IgD-negative memory B cell (primary cell): ENCODE results near the gene WDR5B. TPM values are rescaled to one million over a fixed set of nuclear protein-coding genes. Genes with fewer than 3 reads are reported as not detected.
A peak's percentile ranks its signal among the peaks of the same experiment; 100 is the strongest.
"Not testable (repeated sequence)": the region's sequence is repeated elsewhere in the genome, so short reads cannot be mapped to it uniquely, and the experiment has no call there.

Source experiments
- H3K27ac Mint-ChIP-seq, 3 donors: one replicate each; pipeline ENCODE4 v1.8.0; 2020 to 2022; ENCODE audit warnings: mild to moderate bottlenecking in 3 of 3, mixed read lengths in 3 of 3, moderate library complexity in 1 of 3
- H3K27me3 Mint-ChIP-seq: one replicate; pipeline ENCODE4 v1.8.0; 2021; ENCODE audit warnings: mixed read lengths
- H3K36me3 Mint-ChIP-seq: one replicate; pipeline ENCODE4 v1.8.0; 2020; ENCODE audit warnings: mild to moderate bottlenecking, mixed read lengths
- H3K4me1 Mint-ChIP-seq, 3 donors: one replicate each; pipeline ENCODE4 v1.8.0; 2020 to 2022; ENCODE audit warnings: mixed read lengths in 3 of 3, mild to moderate bottlenecking in 1 of 3
- H3K4me3 Mint-ChIP-seq, 4 donors: one replicate each; pipeline ENCODE4 v1.8.0; 2020 to 2022; ENCODE audit warnings: mild to moderate bottlenecking in 4 of 4, mixed read lengths in 4 of 4, moderate library complexity in 3 of 4
- H3K9me3 Mint-ChIP-seq, 3 donors: one replicate each; pipeline ENCODE4 v1.8.0; 2020 to 2021; ENCODE audit warnings: mixed read lengths in 3 of 3, mild to moderate bottlenecking in 1 of 3
- polyA plus RNA-seq: library from polyadenylated mRNA; unstranded; fragments of 300-500 nt; fragmentation: Illumina TruSeq; gene quantifications from one replicate; pipeline ENCODE4 v1.2.3, GENCODE V29; 2021

The WDR5B gene
- polyA plus RNA-seq, 1 donor from 2014 or later: 0.68 TPM

- no peak overlapping the region for H3K27ac Mint-ChIP-seq
- H3K27me3 Mint-ChIP-seq: no peaks in the 10 kb centered on the region
- H3K36me3 Mint-ChIP-seq: peaks cover 5% of the 10 kb centered on the region
- peaks cover 2 to 9% (median 3%) of the 10 kb centered on the region in 3 donors for H3K4me1 Mint-ChIP-seq
- no peaks in the 10 kb centered on the region for H3K9me3 Mint-ChIP-seq
- H3K4me3 Mint-ChIP-seq: no peak overlapping the region
Observed at GRCh38 chr3:122394173-122394572, 21.7 kb downstream of the WDR5B start.

- H3K9me3 Mint-ChIP-seq: no peaks in the 10 kb centered on the region
- peaks cover 5% of the 10 kb centered on the region for H3K36me3 Mint-ChIP-seq
- H3K4me3 Mint-ChIP-seq: no peak overlapping the region
- no peaks in the 10 kb centered on the region for H3K27me3 Mint-ChIP-seq
- H3K27ac Mint-ChIP-seq: no peak overlapping the region
- peaks cover 5 to 13% (median 10%) of the 10 kb centered on the region in 3 donors for H3K4me1 Mint-ChIP-seq
Observed at GRCh38 chr3:122392868-122393844, 22.7 kb downstream of the WDR5B start.

- no peaks in the 10 kb centered on the region for H3K27me3 Mint-ChIP-seq
- H3K4me3 Mint-ChIP-seq: no peak overlapping the region
- H3K36me3 Mint-ChIP-seq: peaks cover 6% of the 10 kb centered on the region
- no peak overlapping the region for H3K27ac Mint-ChIP-seq
- H3K9me3 Mint-ChIP-seq: no peaks in the 10 kb centered on the region
- H3K4me1 Mint-ChIP-seq: peaks cover 7 to 20% (median 17%) of the 10 kb centered on the region in 3 donors
Observed at GRCh38 chr3:122391681-122392446, 24.0 kb downstream of the WDR5B start.

- Mint-ChIP-seq H3K9me3 (no peaks in the 10 kb centered on the region), H3K36me3 (peaks cover 1% of the 10 kb centered on the region), H3K4me1 (peaks cover 9 to 24% (median 20%) of the 10 kb centered on the region in 3 donors), H3K27me3 (no peaks in the 10 kb centered on the region), H3K4me3 (no peak overlapping the region), H3K27ac (no peak overlapping the region)
Observed at GRCh38 chr3:122390665-122391064, 25.2 kb downstream of the WDR5B start.

GRCh38 chr3:122389892-122390291 lies 26.0 kb downstream of the WDR5B start:
- H3K9me3 Mint-ChIP-seq: no peaks in the 10 kb centered on the region

GRCh38 chr3:122389197-122389596 lies 26.7 kb downstream of the WDR5B start:
- Mint-ChIP-seq H3K4me1 (peaks cover 15 to 32% (median 20%) of the 10 kb centered on the region in 3 donors), H3K36me3 (peaks cover 1% of the 10 kb centered on the region), H3K27me3 (no peaks in the 10 kb centered on the region), H3K9me3 (no peaks in the 10 kb centered on the region), H3K27ac (no peak overlapping the region), H3K4me3 (no peak overlapping the region)

More at GRCh38 chr3:122389892-122390291, 26.0 kb downstream of the WDR5B start:
- peaks cover 1% of the 10 kb centered on the region for H3K36me3 Mint-ChIP-seq
- H3K27me3 Mint-ChIP-seq: no peaks in the 10 kb centered on the region
- peak overlapping the region in 1 of 3 donors; percentile 64 for H3K27ac Mint-ChIP-seq
- peaks cover 11 to 28% (median 20%) of the 10 kb centered on the region in 3 donors for H3K4me1 Mint-ChIP-seq
- H3K4me3 Mint-ChIP-seq: no peak overlapping the region

GRCh38 chr3:122387709-122388108 lies 28.2 kb downstream of the WDR5B start:
- H3K4me1 Mint-ChIP-seq: peaks cover 15 to 29% (median 19%) of the 10 kb centered on the region in 3 donors
- no peaks in the 10 kb centered on the region for H3K27me3 Mint-ChIP-seq
- peaks cover 1% of the 10 kb centered on the region for H3K36me3 Mint-ChIP-seq
- no peaks in the 10 kb centered on the region for H3K9me3 Mint-ChIP-seq
- peak overlapping the region in 1 of 3 donors; percentile 33 for H3K27ac Mint-ChIP-seq
- H3K4me3 Mint-ChIP-seq: no peak overlapping the region

- Mint-ChIP-seq H3K4me3 (peak within 1 kb of the TSS; percentile 93 to 98 (median 94)), H3K36me3 (peaks cover 1% of the 10 kb centered on the region), H3K4me1 (peaks cover 18 to 40% (median 26%) of the 10 kb centered on the region in 3 donors), H3K27ac (peak within 1 kb of the TSS; percentile 77 to 97 (median 95)), H3K9me3 (no peaks in the 10 kb centered on the region), H3K27me3 (no peaks in the 10 kb centered on the region)
Observed at GRCh38 chr3:122383771-122384697, 31.8 kb downstream of the WDR5B start, which contains the start of gene FAM162A. TSS of gene FAM162A (plus strand) at chr3:122384182. CDS start at chr3:122384266, 84 bp downstream.

GRCh38 chr3:122382888-122383666 lies 32.8 kb downstream of the WDR5B start, which contains the start of gene MIX23:
TSS of gene MIX23 (minus strand) at chr3:122383231. CDS start at chr3:122383224, 7 bp downstream.
- Mint-ChIP-seq H3K9me3 (no peaks in the 10 kb centered on the region), H3K36me3 (peaks cover 1% of the 10 kb centered on the region), H3K4me3 (peak within 1 kb of the TSS; percentile 93 to 98 (median 94)), H3K27ac (peak within 1 kb of the TSS; percentile 77 to 97 (median 95)), H3K4me1 (peaks cover 17 to 36% (median 22%) of the 10 kb centered on the region in 3 donors), H3K27me3 (no peaks in the 10 kb centered on the region)

- H3K27ac Mint-ChIP-seq: no peak overlapping the region
- H3K4me3 Mint-ChIP-seq: no peak overlapping the region
- no peaks in the 10 kb centered on the region for H3K27me3 Mint-ChIP-seq
- H3K36me3 Mint-ChIP-seq: peaks cover 3% of the 10 kb centered on the region
- H3K4me1 Mint-ChIP-seq: peaks cover 6 to 21% (median 18%) of the 10 kb centered on the region in 3 donors
- H3K9me3 Mint-ChIP-seq: no peaks in the 10 kb centered on the region
Observed at GRCh38 chr3:122377975-122378374, 37.9 kb downstream of the WDR5B start.

GRCh38 chr3:122374034-122374433 lies 41.8 kb downstream of the WDR5B start:
- no peaks in the 10 kb centered on the region for H3K27me3 Mint-ChIP-seq
- peaks cover 3% of the 10 kb centered on the region for H3K36me3 Mint-ChIP-seq
- no peak overlapping the region for H3K4me3 Mint-ChIP-seq
- H3K27ac Mint-ChIP-seq: peak overlapping the region in 1 of 3 donors; percentile 59
- no peaks in the 10 kb centered on the region for H3K9me3 Mint-ChIP-seq
- H3K4me1 Mint-ChIP-seq: peaks cover 2 to 9% (median 4%) of the 10 kb centered on the region in 3 donors

- Mint-ChIP-seq H3K27ac (no peak overlapping the region), H3K36me3 (peaks cover 2% of the 10 kb centered on the region), H3K4me1 (no peaks in the 10 kb centered on the region)
Observed at GRCh38 chr3:122366379-122366749, 49.5 kb downstream of the WDR5B start.

GRCh38 chr3:122365582-122366378 lies 50.1 kb downstream of the WDR5B start:
- not testable (repeated sequence) for H3K9me3 Mint-ChIP-seq, H3K36me3 Mint-ChIP-seq, H3K27ac Mint-ChIP-seq, H3K4me1 Mint-ChIP-seq, H3K4me3 Mint-ChIP-seq, H3K27me3 Mint-ChIP-seq

More at GRCh38 chr3:122366379-122366749, 49.5 kb downstream of the WDR5B start:
- no peaks in the 10 kb centered on the region for H3K9me3 Mint-ChIP-seq
- no peaks in the 10 kb centered on the region for H3K27me3 Mint-ChIP-seq
- H3K4me3 Mint-ChIP-seq: no peak overlapping the region
